HG03139 (cell line): ENCODE measurements around the gene DRAM1.
"Not testable (repeated sequence)": the region's sequence is repeated elsewhere in the genome, so short reads cannot be mapped to it uniquely, and the experiment has no call there.

Experiments
- ATAC-seq: cut with Tn5 transposase; IDR thresholded peaks from one replicate; pipeline ENCODE4 v1.9.1; 2021; ENCODE audit not compliant: unreplicated experiment

DRAM1 gene

GRCh38 chr12:101901777-101902176 is 24.4 kb downstream of the DRAM1 start:
- ATAC-seq, result no peak

- ATAC-seq, result no peak
These were observed 25.3 kb downstream of the DRAM1 start for GRCh38 chr12:101902641-101903040.

- ATAC-seq, result no peak
These were observed 28.8 kb downstream of the DRAM1 start for GRCh38 chr12:101906226-101906625.

GRCh38 chr12:101908395-101908794 is 31.0 kb downstream of the DRAM1 start:
- ATAC-seq, result no peak

- ATAC-seq, result no peak
These were observed 32.3 kb downstream of the DRAM1 start for GRCh38 chr12:101909646-101910045.

- ATAC-seq, result no peak
These were observed 38.5 kb downstream of the DRAM1 start for GRCh38 chr12:101915841-101916240.

- not testable (repeated sequence) for ATAC-seq
These were observed 41.4 kb downstream of the DRAM1 start for GRCh38 chr12:101918805-101919204.

GRCh38 chr12:101919447-101919846 is 42.1 kb downstream of the DRAM1 start:
- no peak for ATAC-seq

- no peak for ATAC-seq
These were observed 43.5 kb downstream of the DRAM1 start for GRCh38 chr12:101920906-101921305.

- no peak for ATAC-seq
These were observed 45.8 kb downstream of the DRAM1 start for GRCh38 chr12:101923045-101923718.

- no peak for ATAC-seq
These were observed 47.2 kb downstream of the DRAM1 start for GRCh38 chr12:101924618-101925017.

GRCh38 chr12:101925361-101925760 is 48.0 kb downstream of the DRAM1 start:
- ATAC-seq, result no peak

- no peak for ATAC-seq
These were observed 48.6 kb downstream of the DRAM1 start for GRCh38 chr12:101925935-101926334.

GRCh38 chr12:101927036-101927435 is 49.7 kb downstream of the DRAM1 start:
- ATAC-seq, result no peak

GRCh38 chr12:101927999-101928398 is 50.6 kb downstream of the DRAM1 start:
- ATAC-seq, result no peak

- ATAC-seq, result no peak
These were observed 51.2 kb downstream of the DRAM1 start for GRCh38 chr12:101928556-101928955.

- no peak for ATAC-seq
These were observed 52.1 kb downstream of the DRAM1 start for GRCh38 chr12:101929365-101930041.

- ATAC-seq, result peak; percentile 38
These were observed 54.3 kb downstream of the DRAM1 start for GRCh38 chr12:101931498-101932326.

GRCh38 chr12:101933866-101934514 is 56.6 kb downstream of the DRAM1 start:
- ATAC-seq, result no peak

GRCh38 chr12:101935890-101936746 is 58.7 kb downstream of the DRAM1 start:
- ATAC-seq, result peak; percentile 48
